Measurements from ENCODE around the gene CRNKL1.

CRNKL1 gene

DNA sequence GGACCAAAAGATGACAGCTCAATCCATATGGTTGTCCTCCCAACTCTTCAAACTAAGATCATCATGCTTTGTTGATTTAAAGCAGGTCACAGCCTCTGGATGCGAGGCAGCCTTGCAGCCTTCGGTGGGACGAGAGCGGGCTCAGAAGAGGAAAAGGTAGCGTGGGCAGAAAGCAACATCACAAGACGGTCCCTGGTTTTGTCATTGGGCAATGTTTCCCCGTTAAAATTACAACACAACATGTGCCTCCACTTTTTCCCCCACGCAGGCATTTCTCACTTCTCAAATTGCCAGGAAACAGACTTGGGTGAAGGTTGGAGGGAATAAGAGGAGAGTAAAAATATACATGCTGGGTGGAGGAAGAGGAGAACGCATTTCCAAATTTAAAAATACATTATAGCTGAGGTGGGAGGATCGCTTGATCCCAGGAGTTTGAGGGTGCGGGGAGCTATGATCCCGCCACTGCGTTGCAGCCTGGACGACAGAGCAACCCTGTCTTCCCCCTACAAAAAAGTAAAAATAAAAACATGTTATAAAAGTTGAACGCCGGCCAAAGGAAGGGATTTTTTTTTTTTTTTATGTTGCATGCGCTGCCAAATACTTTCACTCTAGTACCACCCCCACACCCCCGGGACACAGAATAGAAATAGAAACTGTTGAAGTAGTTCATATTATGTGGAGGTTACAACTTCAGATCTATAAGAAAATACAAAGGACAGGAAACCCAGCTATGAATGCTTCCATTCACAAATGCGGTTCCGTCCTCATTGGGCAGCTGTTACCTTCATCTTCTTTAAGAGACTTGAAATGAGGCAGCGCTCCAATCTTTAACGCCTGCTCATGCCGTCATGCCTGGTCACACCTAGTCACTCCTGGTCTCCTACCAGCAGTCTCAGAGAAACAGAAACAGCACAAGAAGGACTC is 49.0 kb downstream of the CRNKL1 start:
- H3K4me1 ChIP-seq (ENCODE audit: insufficient read depth, low read length): no peaks in the 10 kb centered on the region
- no peak overlapping the region for H3K4me3 ChIP-seq (ENCODE audit: low read length)
- H3K9me3 ChIP-seq (ENCODE audit: insufficient read depth, low read depth, low read length): no peaks in the 10 kb centered on the region
- no peak overlapping the region for H3K27ac ChIP-seq (ENCODE audit: low read length)
- no peaks in the 10 kb centered on the region for H3K36me3 ChIP-seq (ENCODE audit: insufficient read depth, low read depth, low read length)
- H3K9ac ChIP-seq (ENCODE audit: low read depth, low read length): no peak overlapping the region
- H3K27me3 ChIP-seq (ENCODE audit: insufficient read depth, low read length): no peaks in the 10 kb centered on the region

DNA sequence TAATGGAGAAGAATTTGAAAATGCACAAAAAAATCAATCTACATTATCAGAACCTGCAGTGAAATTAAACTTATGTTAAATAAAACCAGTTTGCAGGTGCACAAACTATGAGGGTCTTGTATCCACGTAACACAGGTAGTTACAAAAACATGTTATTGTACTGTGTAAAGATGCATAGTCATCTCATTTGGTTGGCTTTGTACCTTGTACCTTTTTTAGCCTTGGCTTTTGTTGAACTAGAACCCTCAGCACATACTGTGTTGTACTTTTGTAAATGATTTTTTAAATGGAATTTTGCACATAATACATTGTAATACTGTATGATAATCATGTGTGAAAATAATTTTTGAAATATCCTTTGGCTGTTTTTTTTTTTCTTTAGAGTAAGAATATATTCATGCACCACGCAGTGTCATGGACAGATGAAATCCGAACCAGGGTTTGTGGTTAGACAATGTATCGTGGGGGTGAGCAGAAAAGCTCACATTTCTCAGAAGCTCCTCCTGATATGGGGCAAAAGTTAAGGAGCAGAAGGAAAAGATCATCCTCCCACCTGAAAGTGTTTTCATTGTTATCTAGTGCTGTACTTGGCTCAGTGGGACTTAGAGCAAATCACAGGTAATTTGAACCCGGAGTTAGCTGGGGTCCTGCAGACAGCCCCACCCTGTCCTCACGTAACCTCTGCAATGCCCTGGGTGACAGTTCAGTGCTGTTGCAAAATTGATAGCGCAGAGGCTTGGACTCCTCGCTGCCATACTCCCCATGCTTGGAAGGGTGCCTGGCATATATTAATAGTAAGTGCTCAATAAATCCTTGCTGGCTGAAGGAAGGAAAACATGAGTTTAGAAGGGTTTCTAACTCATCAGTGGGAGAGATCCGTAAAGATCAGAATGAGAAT is 49.9 kb downstream of the CRNKL1 start:
- Histone ChIP-seq H3K27ac (ENCODE audit: low read length) (no peak overlapping the region), H3K36me3 (ENCODE audit: insufficient read depth, low read depth, low read length) (no peaks in the 10 kb centered on the region), H3K4me1 (ENCODE audit: insufficient read depth, low read length) (no peaks in the 10 kb centered on the region), H3K27me3 (ENCODE audit: insufficient read depth, low read length) (no peaks in the 10 kb centered on the region), H3K4me3 (ENCODE audit: low read length) (no peak overlapping the region), H3K9ac (ENCODE audit: low read depth, low read length) (no peak overlapping the region), H3K9me3 (ENCODE audit: insufficient read depth, low read depth, low read length) (no peaks in the 10 kb centered on the region)

DNA sequence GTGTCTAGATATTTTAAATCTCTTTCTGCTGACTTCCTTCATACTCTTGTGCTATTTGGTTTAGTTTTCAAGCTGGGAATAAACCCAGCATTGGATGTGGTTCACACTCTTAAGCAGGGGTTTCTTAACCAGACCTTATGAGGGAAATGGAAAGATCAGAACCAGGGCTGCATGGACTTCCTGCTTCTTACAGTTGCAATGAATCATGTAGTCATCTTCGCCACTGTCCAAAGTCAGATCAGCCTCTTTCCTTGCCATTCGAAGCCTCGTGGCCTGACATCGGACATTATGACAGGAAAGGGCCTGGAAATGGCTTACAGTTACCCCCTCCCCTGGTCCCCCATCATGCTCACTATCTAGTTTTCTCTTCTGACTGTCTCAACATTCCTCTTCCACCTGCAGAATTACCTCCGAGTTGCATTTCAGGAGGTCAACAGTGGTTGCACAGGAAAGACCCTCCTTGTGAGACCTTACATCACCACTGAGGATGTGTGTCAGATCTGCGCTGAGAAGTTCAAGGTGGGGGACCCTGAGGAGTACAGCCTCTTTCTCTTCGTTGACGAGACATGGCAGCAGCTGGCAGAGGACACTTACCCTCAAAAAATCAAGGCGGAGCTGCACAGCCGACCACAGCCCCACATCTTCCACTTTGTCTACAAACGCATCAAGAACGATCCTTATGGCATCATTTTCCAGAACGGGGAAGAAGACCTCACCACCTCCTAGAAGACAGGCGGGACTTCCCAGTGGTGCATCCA is 51.9 kb downstream of the CRNKL1 start:
- no peaks in the 10 kb centered on the region for H3K4me1 ChIP-seq (ENCODE audit: insufficient read depth, low read length)
- no peaks in the 10 kb centered on the region for H3K36me3 ChIP-seq (ENCODE audit: insufficient read depth, low read depth, low read length)
- H3K9me3 ChIP-seq (ENCODE audit: insufficient read depth, low read depth, low read length): no peaks in the 10 kb centered on the region
- H3K9ac ChIP-seq (ENCODE audit: low read depth, low read length): no peak overlapping the region
- no peaks in the 10 kb centered on the region for H3K27me3 ChIP-seq (ENCODE audit: insufficient read depth, low read length)
- H3K4me3 ChIP-seq (ENCODE audit: low read length): no peak overlapping the region
- H3K27ac ChIP-seq (ENCODE audit: low read length): no peak overlapping the region

DNA sequence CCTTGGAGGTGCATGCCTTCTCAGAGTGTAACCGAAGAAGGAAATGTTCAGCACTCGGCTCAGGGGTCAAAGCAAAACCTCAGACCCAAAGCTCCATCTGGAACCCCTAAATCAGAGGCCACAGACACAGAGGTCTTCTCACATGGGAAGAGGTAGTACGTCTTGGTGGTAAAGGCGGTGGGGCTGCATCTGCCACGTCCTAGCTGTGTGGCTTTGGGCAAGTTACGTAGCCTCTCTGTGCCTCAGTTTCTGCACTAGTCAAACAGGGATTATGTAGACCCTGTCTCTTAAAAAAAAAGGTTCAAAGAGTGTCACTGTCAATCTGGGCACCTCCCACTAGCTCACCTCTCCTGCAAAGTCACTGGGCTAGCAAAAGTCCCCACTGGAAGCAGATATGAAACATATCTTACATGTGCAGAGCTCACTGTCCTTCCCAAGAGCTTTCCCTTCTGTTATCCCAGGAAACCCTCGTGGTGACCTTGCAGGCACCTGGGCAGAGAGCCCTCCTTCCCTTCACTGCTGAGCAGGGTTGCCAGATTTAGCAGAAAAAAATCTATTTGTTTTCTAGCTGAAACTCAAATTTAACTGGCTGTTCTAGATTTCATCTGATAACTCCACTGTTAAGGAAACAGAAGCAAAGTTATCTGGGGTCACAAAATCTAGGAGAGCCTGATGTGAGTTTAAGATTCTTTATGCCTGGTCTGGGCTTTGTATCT is 53.1 kb downstream of the CRNKL1 start:
- Histone ChIP-seq H3K27ac (ENCODE audit: low read length) (no peak overlapping the region), H3K9ac (ENCODE audit: low read depth, low read length) (no peak overlapping the region), H3K27me3 (ENCODE audit: insufficient read depth, low read length) (no peaks in the 10 kb centered on the region), H3K4me3 (ENCODE audit: low read length) (no peak overlapping the region), H3K4me1 (ENCODE audit: insufficient read depth, low read length) (no peaks in the 10 kb centered on the region; the same call in 1 of the 2 replicates), H3K9me3 (ENCODE audit: insufficient read depth, low read depth, low read length) (no peaks in the 10 kb centered on the region), H3K36me3 (ENCODE audit: insufficient read depth, low read depth, low read length) (no peaks in the 10 kb centered on the region)

DNA sequence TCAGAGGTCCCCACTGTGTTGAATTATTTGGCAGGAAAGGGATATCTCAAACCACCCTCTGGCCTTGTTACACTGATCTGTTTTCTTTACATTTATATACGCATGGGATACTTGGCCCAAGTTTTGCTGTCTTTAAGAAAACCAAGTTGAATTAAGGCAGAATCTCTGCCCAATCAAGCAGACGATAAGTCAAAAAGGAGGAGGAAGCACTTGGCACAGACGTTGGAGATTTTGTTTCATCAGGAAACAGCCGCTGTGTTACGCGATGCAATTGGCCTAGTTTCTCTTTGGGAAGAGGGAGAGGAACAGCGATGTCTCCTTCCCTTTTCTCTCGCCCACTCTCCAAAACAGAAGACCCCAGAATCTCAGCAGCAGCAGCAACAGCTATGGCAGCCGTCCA is 55.3 kb downstream of the CRNKL1 start:
- no peak overlapping the region for H3K27ac ChIP-seq (ENCODE audit: low read length)
- no peaks in the 10 kb centered on the region for H3K36me3 ChIP-seq (ENCODE audit: insufficient read depth, low read depth, low read length)
- peaks cover 8% of the 10 kb centered on the region; the same call in 1 of the 2 replicates for H3K4me1 ChIP-seq (ENCODE audit: insufficient read depth, low read length)

DNA sequence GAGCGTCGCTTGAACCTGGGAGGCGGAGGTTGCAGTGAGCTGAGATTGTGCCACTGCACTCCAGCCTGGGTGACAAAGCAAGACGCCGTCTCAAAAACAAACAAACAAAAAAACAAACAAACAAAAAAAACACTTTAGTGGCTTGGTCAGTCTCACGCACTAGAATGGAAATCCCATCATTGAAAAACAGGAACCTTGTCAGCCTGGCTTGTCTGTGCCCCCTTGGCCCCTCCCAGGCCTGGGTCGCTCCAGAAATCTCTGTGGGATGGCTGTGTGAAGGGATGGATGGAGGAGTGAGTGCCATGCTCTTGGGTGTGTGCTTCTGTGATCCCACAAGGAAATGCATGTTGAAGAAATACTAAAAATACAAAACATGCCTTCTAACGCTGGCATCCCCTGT is 56.0 kb downstream of the CRNKL1 start:
- Histone ChIP-seq H3K9me3 (ENCODE audit: insufficient read depth, low read depth, low read length) (no peaks in the 10 kb centered on the region), H3K27me3 (ENCODE audit: insufficient read depth, low read length) (no peaks in the 10 kb centered on the region), H3K9ac (ENCODE audit: low read depth, low read length) (no peak overlapping the region), H3K27ac (ENCODE audit: low read length) (no peak overlapping the region), H3K36me3 (ENCODE audit: insufficient read depth, low read depth, low read length) (no peaks in the 10 kb centered on the region), H3K4me3 (ENCODE audit: low read length) (no peak overlapping the region), H3K4me1 (ENCODE audit: insufficient read depth, low read length) (peaks cover 9% of the 10 kb centered on the region; the same call in 1 of the 2 replicates)

More for the DNA sequence above, 55.3 kb downstream of the CRNKL1 start:
- H3K4me3 ChIP-seq (ENCODE audit: low read length): no peak overlapping the region
- no peaks in the 10 kb centered on the region for H3K9me3 ChIP-seq (ENCODE audit: insufficient read depth, low read depth, low read length)
- H3K9ac ChIP-seq (ENCODE audit: low read depth, low read length): no peak overlapping the region
- no peaks in the 10 kb centered on the region for H3K27me3 ChIP-seq (ENCODE audit: insufficient read depth, low read length)

DNA sequence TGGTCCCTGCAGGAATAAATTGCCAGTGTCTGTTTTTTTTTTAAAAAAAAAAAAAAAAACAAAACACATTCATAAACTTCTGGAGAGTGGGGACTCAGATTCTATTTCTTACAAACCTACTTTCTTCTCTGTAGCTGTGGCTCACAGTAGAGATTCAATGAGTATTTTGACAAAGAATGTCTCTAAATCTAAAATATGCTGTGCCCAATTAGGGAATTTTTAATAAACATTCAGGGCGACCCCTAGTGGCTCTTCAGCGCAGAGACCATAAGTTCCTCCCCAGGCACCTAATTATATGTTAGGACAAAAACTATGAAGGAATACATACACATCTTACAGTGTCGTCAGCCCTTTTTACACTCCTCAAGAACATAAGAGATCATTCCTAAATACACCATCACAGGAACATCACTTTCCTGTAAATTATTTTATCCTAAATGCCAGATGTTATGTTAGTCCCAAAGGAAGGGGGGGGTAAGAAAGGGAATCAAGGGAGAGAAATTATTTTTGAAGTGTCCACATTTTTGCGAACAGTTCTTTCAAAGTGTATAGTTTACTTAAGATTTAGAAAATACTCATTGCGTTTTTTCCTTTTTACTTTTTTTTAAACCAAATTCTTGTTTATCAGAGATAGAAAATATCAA is 56.9 kb downstream of the CRNKL1 start:
- no peak overlapping the region for H3K9ac ChIP-seq (ENCODE audit: low read depth, low read length)
- no peaks in the 10 kb centered on the region for H3K27me3 ChIP-seq (ENCODE audit: insufficient read depth, low read length)
- H3K4me3 ChIP-seq (ENCODE audit: low read length): no peak overlapping the region
- no peak overlapping the region for H3K27ac ChIP-seq (ENCODE audit: low read length)
- H3K9me3 ChIP-seq (ENCODE audit: insufficient read depth, low read depth, low read length): no peaks in the 10 kb centered on the region
- H3K36me3 ChIP-seq (ENCODE audit: insufficient read depth, low read depth, low read length): no peaks in the 10 kb centered on the region
- H3K4me1 ChIP-seq (ENCODE audit: insufficient read depth, low read length): peaks cover 12% of the 10 kb centered on the region; the same call in 1 of the 2 replicates

DNA sequence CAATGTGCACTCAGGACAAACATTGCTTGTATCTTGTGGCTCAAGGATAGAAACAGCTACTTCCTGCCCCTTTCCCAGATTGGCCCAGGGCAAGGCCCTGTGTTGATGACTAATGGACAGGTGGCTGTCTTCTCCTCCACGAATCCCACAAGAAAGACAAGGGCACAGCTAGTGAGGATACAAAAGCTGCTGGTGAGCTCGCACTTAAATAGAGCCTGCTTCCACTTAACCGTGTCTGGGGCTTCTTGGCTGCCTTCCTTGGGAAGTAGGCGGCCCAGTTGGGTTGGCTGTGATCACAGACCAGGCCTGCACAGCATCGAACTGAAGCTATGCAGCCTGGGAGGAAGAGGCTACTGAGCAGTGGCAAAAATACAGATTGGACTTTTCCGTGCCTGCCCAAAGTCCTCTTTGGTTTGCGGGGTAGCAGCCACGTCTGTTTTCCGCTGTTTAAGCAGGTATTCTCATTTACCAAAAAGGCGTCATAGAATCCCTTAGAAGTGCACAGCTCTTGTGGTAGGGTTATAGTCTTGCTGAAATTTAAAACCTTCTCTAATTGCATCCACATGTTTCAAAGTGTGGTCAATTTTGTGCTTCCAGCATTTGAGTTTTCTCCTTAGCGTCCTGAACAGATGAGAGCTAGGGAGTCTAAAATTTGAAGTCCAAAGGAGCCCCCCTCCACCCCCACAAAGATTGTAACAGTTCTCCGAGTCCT is 58.2 kb downstream of the CRNKL1 start:
- no peak overlapping the region for H3K27ac ChIP-seq (ENCODE audit: low read length)
- no peak overlapping the region for H3K4me3 ChIP-seq (ENCODE audit: low read length)
- peaks cover 12% of the 10 kb centered on the region; the same call in 1 of the 2 replicates for H3K4me1 ChIP-seq (ENCODE audit: insufficient read depth, low read length)
- no peak overlapping the region for H3K9ac ChIP-seq (ENCODE audit: low read depth, low read length)
- no peaks in the 10 kb centered on the region for H3K9me3 ChIP-seq (ENCODE audit: insufficient read depth, low read depth, low read length)
- no peaks in the 10 kb centered on the region for H3K27me3 ChIP-seq (ENCODE audit: insufficient read depth, low read length)
- H3K36me3 ChIP-seq (ENCODE audit: insufficient read depth, low read depth, low read length): no peaks in the 10 kb centered on the region

DNA sequence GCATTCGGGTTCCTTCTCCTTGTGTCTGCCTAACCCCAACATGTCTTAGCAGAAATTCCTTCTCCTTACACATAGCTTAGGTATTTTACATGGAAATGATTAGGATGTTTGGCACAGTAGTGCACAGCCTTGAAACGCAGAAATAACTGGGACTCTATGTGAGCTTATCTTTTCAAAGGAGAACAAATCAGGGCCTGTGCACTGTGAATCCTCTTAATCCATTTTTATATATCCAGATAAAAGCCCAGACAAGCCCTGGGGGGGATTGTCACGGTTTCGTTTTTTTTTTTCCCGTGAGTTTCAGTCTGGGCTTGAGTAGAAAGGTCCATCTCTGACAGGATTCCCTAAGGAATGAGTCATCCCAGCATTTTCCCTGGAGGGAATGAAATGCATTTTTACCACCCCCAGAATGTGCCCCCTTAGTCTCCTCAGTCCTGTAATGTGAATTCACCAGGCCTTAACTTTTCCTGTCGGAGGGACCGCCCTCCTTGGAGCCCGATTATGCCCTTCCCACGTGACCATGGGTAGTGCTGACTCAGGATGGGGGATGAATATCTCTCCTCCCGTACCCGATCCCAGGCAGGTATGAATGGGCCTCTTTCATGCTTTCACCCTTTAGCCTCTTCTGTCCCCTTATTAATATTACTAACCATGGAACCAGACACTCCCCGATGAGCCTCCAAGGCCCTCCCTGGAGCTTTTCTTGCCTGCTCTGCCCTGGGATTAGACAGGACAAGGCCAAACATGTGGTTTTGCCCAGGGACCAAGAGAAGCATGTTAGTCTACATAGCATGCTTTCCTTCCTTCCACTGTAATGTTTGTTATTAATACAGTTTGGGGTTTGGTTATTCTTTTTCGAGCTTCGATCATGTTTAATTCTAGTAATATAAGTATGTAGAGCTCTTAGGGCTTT is 59.0 kb downstream of the CRNKL1 start:
- H3K4me3 ChIP-seq (ENCODE audit: low read length): no peak overlapping the region
- peak overlapping the region; percentile 37 for H3K27ac ChIP-seq (ENCODE audit: low read length)
- H3K9ac ChIP-seq (ENCODE audit: low read depth, low read length): no peak overlapping the region
- H3K4me1 ChIP-seq (ENCODE audit: insufficient read depth, low read length): peaks cover 12% of the 10 kb centered on the region; the same call in 1 of the 2 replicates
- H3K36me3 ChIP-seq (ENCODE audit: insufficient read depth, low read depth, low read length): no peaks in the 10 kb centered on the region
- no peaks in the 10 kb centered on the region for H3K9me3 ChIP-seq (ENCODE audit: insufficient read depth, low read depth, low read length)
- H3K27me3 ChIP-seq (ENCODE audit: insufficient read depth, low read length): no peaks in the 10 kb centered on the region
